H9 (cell line): Measurements from ENCODE around the gene F2R. TPM values are rescaled to one million over a fixed set of nuclear protein-coding genes. Genes with fewer than 3 reads are reported as not detected.

Experiments used
- DNase-seq: peaks from one replicate; pipeline ENCODE4 v3.0.0-alpha.2; 2017
- H2AFZ ChIP-seq: one replicate; pipeline ENCODE4 v1.6.1; 2013; ENCODE audit warnings: mild to moderate bottlenecking, low read length, control low read depth, moderate library complexity
- H2AK5ac ChIP-seq: 2 replicates; pipeline ENCODE4 v1.6.1; 2013; ENCODE audit warnings: low read length, control low read depth, mixed read lengths; ENCODE audit not compliant: insufficient read length
- H2BK120ac ChIP-seq: one replicate; pipeline ENCODE4 v1.6.1; 2013; ENCODE audit warnings: low read depth, mild to moderate bottlenecking, low read length, control low read depth, inconsistent platforms; ENCODE audit not compliant: poor library complexity, severe bottlenecking
- H2BK12ac ChIP-seq: 2 replicates; pipeline ENCODE4 v1.6.1; 2013; ENCODE audit warnings: low read length, control low read depth, mixed read lengths, low read depth; ENCODE audit not compliant: insufficient read length
- H2BK15ac ChIP-seq: 2 replicates; pipeline ENCODE4 v1.6.1; 2013; ENCODE audit warnings: low read depth, low read length, control low read depth
- H2BK20ac ChIP-seq: one replicate; pipeline ENCODE4 v1.6.1; 2013; ENCODE audit warnings: low read depth, mild to moderate bottlenecking, low read length, control low read depth, inconsistent platforms; ENCODE audit not compliant: poor library complexity, severe bottlenecking
- H2BK5ac ChIP-seq: 2 replicates; pipeline ENCODE4 v1.6.1; 2013; ENCODE audit warnings: low read length, control low read depth, mixed read lengths; ENCODE audit not compliant: insufficient read length
- H3K14ac ChIP-seq: 2 replicates; pipeline ENCODE4 v1.6.1; 2013; ENCODE audit warnings: low read length, control low read depth; ENCODE audit not compliant: insufficient read depth
- H3K18ac ChIP-seq: 2 replicates; pipeline ENCODE4 v1.6.1; 2013; ENCODE audit warnings: low read depth, mild to moderate bottlenecking, mixed read lengths, low read length, control low read depth; ENCODE audit not compliant: insufficient read length
- H3K23ac ChIP-seq: 2 replicates; pipeline ENCODE4 v1.6.1; 2013; ENCODE audit warnings: low read length, control low read depth, mixed read lengths, low read depth; ENCODE audit not compliant: insufficient read length
- H3K23me2 ChIP-seq: 2 replicates; pipeline ENCODE4 v1.6.1; 2013; ENCODE audit warnings: low read depth, mild to moderate bottlenecking, mixed read lengths, low read length, control low read depth; ENCODE audit not compliant: insufficient read length, poor library complexity, severe bottlenecking
- H3K27ac ChIP-seq: 2 replicates; pipeline ENCODE4 v1.5.1; 2013; ENCODE audit warnings: low read length, control low read depth, mixed read lengths, low read depth; ENCODE audit not compliant: insufficient read length
- H3K27me3 ChIP-seq: 2 replicates; pipeline ENCODE4 v1.6.1; 2013; ENCODE audit warnings: low read length, control low read depth, inconsistent platforms; ENCODE audit not compliant: insufficient read depth
- H3K4ac ChIP-seq: 2 replicates; pipeline ENCODE4 v1.6.1; 2013; ENCODE audit warnings: low read depth, mild to moderate bottlenecking, control low read depth, inconsistent platforms, low read length, moderate library complexity
- H3K4me1 ChIP-seq: 2 replicates; pipeline ENCODE4 v1.6.1; 2013; ENCODE audit warnings: low read length, control low read depth, inconsistent platforms; ENCODE audit not compliant: insufficient read depth
- H3K4me2 ChIP-seq: 2 replicates; pipeline ENCODE4 v1.6.1; 2013; ENCODE audit warnings: low read length, control low read depth, mixed read lengths; ENCODE audit not compliant: insufficient read length, insufficient read depth
- H3K56ac ChIP-seq: 2 replicates; pipeline ENCODE4 v1.6.1; 2013; ENCODE audit warnings: low read depth, mild to moderate bottlenecking, mixed read lengths, low read length, control low read depth; ENCODE audit not compliant: insufficient read length
- H3K79me1 ChIP-seq: 2 replicates; pipeline ENCODE4 v1.6.1; 2013; ENCODE audit warnings: low read depth, mild to moderate bottlenecking, moderate library complexity, low read length, control low read depth, inconsistent platforms; ENCODE audit not compliant: insufficient read depth, poor library complexity, severe bottlenecking
- H3K79me2 ChIP-seq: 2 replicates; pipeline ENCODE4 v1.6.1; 2013; ENCODE audit warnings: low read length, control low read depth, inconsistent platforms; ENCODE audit not compliant: insufficient read depth
- H3K9ac ChIP-seq: 2 replicates; pipeline ENCODE4 v1.6.1; 2013; ENCODE audit warnings: low read length, control low read depth, mixed read lengths; ENCODE audit not compliant: insufficient read length; ENCODE audit errors: extremely low read depth
- H3K9me3 ChIP-seq: one replicate; pipeline ENCODE4 v1.6.1; 2013; ENCODE audit warnings: low read depth, low read length, inconsistent platforms; ENCODE audit not compliant: control insufficient read depth
- H3T11ph ChIP-seq: one replicate; pipeline ENCODE4 v1.6.1; 2013; ENCODE audit warnings: mild to moderate bottlenecking, low read length, control low read depth, inconsistent platforms
- H4K20me1 ChIP-seq: one replicate; pipeline ENCODE4 v1.6.1; 2013; ENCODE audit not compliant: control insufficient read depth, insufficient read length, insufficient read depth
- H4K5ac ChIP-seq: 2 replicates; pipeline ENCODE4 v1.6.1; 2013; ENCODE audit warnings: low read depth, mild to moderate bottlenecking, mixed read lengths, low read length, control low read depth; ENCODE audit not compliant: insufficient read length
- H4K8ac ChIP-seq: replicated peaks from 2 replicates; pipeline ENCODE4 v1.6.1; 2013; ENCODE audit warnings: low read length, control low read depth, mixed read lengths, low read depth; ENCODE audit not compliant: insufficient read length
- H4K91ac ChIP-seq: 2 replicates; pipeline ENCODE4 v1.6.1; 2013; ENCODE audit warnings: low read depth, mild to moderate bottlenecking, moderate library complexity, mixed read lengths, low read length, control low read depth; ENCODE audit not compliant: insufficient read length
- H3K27ac Mint-ChIP-seq, 3 experiments: 2 replicates in 2 of 3; 3 replicates in 1 of 3; pipeline ENCODE4 v1.8.0; 2020 to 2021; ENCODE audit warnings: mixed read lengths in 3 of 3, mild to moderate bottlenecking in 1 of 3, moderate library complexity in 1 of 3
- H3K27me3 Mint-ChIP-seq: 2 replicates; pipeline ENCODE4 v1.8.0; 2021; ENCODE audit warnings: low read depth, mild to moderate bottlenecking, moderate library complexity, mixed read lengths
- H3K36me3 Mint-ChIP-seq, 3 experiments: 2 replicates in 2 of 3; 3 replicates in 1 of 3; pipeline ENCODE4 v1.8.0; 2020 to 2021; ENCODE audit warnings: low read depth in 3 of 3, mixed read lengths in 3 of 3; ENCODE audit not compliant: insufficient read depth in 1 of 3
- H3K4me1 Mint-ChIP-seq, 2 experiments: 2 replicates each; pipeline ENCODE4 v1.8.0; 2020; ENCODE audit warnings: mixed read lengths in 2 of 2
- H3K4me3 Mint-ChIP-seq, 2 experiments: 2 replicates in 1 of 2; 3 replicates in 1 of 2; pipeline ENCODE4 v1.8.0; 2020 to 2021; ENCODE audit warnings: mild to moderate bottlenecking in 2 of 2, mixed read lengths in 2 of 2, moderate library complexity in 1 of 2
- H3K9me3 Mint-ChIP-seq, 2 experiments: 2 replicates in 1 of 2; 3 replicates in 1 of 2; pipeline ENCODE4 v1.8.0; 2020; ENCODE audit warnings: mild to moderate bottlenecking in 2 of 2, mixed read lengths in 2 of 2, moderate library complexity in 1 of 2
- CTCF ChIP-seq: fragments of 200-600 bp; sonication (generic); conservative IDR thresholded peaks from 3 replicates; pipeline ENCODE4 v1.8.0; 2021; ENCODE audit warnings: antibody characterized with exemption, mild to moderate bottlenecking
- WGBS: extraction: QIAGEN DNeasy Blood & Tissue Kit; methylation state at CpG from one replicate; pipeline ENCODE4 v1.1.7; 2013; ENCODE audit warnings: missing lambda C conversion rate, low lambda C conversion rate, mixed read lengths; ENCODE audit not compliant: insufficient read length; ENCODE audit errors: extremely low coverage; 5-methylcytosine and 5-hydroxymethylcytosine counted together
- total RNA-seq: library from RNA; stranded (reverse); gene quantifications from 2 replicates; pipeline ENCODE4 v1.2.1, GENCODE V29; 2021

F2R gene
- total RNA-seq, 1 experiment from 2014 or later, result 14.8 TPM

DNA sequence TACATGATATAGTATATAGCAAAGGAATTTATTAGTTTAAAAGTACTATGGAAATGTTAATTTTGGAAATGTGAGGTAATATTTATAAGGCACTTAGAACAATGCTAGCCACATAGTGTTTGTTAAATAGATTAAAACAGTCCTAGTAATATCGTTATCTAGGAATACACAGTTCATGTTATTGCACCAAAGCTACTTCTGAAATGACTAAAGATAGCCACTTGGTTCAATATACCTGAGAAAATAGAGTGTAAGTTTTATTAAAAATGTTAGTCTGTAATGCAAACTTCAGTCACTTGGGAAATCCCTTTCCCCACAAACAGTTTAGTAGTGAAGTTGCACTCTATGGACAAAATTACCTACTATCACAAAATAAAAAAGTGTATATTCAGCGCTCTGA, 15.4 kb upstream of the F2R start:
- Histone ChIP-seq H3K79me2 (no peaks in the 10 kb centered on the region), H4K5ac (no peak overlapping the region), H3K79me1 (no peaks in the 10 kb centered on the region), H3K4me2 (no peak overlapping the region), H3K4me1 (no peaks in the 10 kb centered on the region), H3K27me3 (no peaks in the 10 kb centered on the region), H3K4ac (no peak overlapping the region), H2BK15ac (no peak overlapping the region), H3K27ac (no peak overlapping the region), H3K23me2 (no peaks in the 10 kb centered on the region), H2AK5ac (no peak overlapping the region), H2AFZ (no peak overlapping the region), H2BK12ac (no peak overlapping the region), H3K9ac (no peak overlapping the region), H4K20me1 (no peaks in the 10 kb centered on the region), H4K91ac (no peak overlapping the region), H3T11ph (no peak overlapping the region), H3K18ac (no peak overlapping the region), H2BK5ac (no peak overlapping the region), H2BK20ac (no peak overlapping the region), H3K56ac (no peak overlapping the region), H3K9me3 (no peaks in the 10 kb centered on the region), H2BK120ac (no peak overlapping the region), H3K14ac (no peak overlapping the region), H3K23ac (no peak overlapping the region), H4K8ac (no peak overlapping the region)
- no peak overlapping the region for H3K4me3 Mint-ChIP-seq
- no CpG with 5 or more reads among the region's 2 CpGs for WGBS
- TF ChIP-seq CTCF, result no peak
- H3K4me1 Mint-ChIP-seq, result peaks cover 2 to 5% of the 10 kb centered on the region in 2 experiments; a peak in 3 of 4 replicates
- H3K9me3 Mint-ChIP-seq, result no peaks in the 10 kb centered on the region
- H3K27ac Mint-ChIP-seq, result no peak overlapping the region
- DNase-seq, result no peak
- H3K36me3 Mint-ChIP-seq, result peaks cover 0 to 9% (median 5%) of the 10 kb centered on the region in 3 experiments; a peak in 3 of 7 replicates
- H3K27me3 Mint-ChIP-seq, result no peaks in the 10 kb centered on the region
